Measurements from ENCODE around the gene GALNTL6.

GALNTL6 gene

DNA sequence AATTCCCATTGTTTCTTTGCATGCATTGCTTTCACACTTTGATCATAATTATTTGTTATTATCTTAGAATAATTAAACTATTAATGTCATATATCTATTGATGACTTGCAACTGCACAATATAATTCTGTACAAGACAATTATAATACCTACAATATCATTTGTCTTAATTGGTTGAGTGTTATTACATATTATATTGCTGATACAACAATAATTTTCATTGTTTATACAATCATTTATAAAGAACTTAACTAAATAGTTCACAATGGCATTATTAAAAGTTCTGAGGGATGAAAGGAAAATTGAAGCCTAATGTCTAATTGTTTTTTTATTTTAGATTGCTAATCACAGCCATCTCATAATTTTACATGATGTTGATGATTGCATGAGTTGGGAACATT is 227.6 kb downstream of the GALNTL6 start:
- H3K27me3 ChIP-seq (ENCODE audit: insufficient read depth, poor library complexity, severe bottlenecking) = no peaks in the 10 kb centered on the region
- TF ChIP-seq SPI1 (IDR thresholded peaks at IDR 0.05; ENCODE audit: borderline replicate concordance, low read depth) (no peak), POLR2AphosphoS5 (IDR thresholded peaks at IDR 0.05; ENCODE audit: low read depth) (no peak), GABPA (IDR thresholded peaks at IDR 0.05; ENCODE audit: low read depth) (no peak)
- TF ChIP-seq, protein P1, sequence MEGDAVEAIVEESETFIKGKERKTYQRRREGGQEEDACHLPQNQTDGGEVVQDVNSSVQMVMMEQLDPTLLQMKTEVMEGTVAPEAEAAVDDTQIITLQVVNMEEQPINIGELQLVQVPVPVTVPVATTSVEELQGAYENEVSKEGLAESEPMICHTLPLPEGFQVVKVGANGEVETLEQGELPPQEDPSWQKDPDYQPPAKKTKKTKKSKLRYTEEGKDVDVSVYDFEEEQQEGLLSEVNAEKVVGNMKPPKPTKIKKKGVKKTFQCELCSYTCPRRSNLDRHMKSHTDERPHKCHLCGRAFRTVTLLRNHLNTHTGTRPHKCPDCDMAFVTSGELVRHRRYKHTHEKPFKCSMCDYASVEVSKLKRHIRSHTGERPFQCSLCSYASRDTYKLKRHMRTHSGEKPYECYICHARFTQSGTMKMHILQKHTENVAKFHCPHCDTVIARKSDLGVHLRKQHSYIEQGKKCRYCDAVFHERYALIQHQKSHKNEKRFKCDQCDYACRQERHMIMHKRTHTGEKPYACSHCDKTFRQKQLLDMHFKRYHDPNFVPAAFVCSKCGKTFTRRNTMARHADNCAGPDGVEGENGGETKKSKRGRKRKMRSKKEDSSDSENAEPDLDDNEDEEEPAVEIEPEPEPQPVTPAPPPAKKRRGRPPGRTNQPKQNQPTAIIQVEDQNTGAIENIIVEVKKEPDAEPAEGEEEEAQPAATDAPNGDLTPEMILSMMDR (IDR thresholded peaks at IDR 0.05; ENCODE audit: insufficient read depth, low read length) = no peak
- TF ChIP-seq, protein P2, sequence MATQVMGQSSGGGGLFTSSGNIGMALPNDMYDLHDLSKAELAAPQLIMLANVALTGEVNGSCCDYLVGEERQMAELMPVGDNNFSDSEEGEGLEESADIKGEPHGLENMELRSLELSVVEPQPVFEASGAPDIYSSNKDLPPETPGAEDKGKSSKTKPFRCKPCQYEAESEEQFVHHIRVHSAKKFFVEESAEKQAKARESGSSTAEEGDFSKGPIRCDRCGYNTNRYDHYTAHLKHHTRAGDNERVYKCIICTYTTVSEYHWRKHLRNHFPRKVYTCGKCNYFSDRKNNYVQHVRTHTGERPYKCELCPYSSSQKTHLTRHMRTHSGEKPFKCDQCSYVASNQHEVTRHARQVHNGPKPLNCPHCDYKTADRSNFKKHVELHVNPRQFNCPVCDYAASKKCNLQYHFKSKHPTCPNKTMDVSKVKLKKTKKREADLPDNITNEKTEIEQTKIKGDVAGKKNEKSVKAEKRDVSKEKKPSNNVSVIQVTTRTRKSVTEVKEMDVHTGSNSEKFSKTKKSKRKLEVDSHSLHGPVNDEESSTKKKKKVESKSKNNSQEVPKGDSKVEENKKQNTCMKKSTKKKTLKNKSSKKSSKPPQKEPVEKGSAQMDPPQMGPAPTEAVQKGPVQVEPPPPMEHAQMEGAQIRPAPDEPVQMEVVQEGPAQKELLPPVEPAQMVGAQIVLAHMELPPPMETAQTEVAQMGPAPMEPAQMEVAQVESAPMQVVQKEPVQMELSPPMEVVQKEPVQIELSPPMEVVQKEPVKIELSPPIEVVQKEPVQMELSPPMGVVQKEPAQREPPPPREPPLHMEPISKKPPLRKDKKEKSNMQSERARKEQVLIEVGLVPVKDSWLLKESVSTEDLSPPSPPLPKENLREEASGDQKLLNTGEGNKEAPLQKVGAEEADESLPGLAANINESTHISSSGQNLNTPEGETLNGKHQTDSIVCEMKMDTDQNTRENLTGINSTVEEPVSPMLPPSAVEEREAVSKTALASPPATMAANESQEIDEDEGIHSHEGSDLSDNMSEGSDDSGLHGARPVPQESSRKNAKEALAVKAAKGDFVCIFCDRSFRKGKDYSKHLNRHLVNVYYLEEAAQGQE (IDR thresholded peaks at IDR 0.05; ENCODE audit: insufficient replicate concordance, low read depth) = no peak
- H3K4me3 ChIP-seq (replicated peaks; ENCODE audit: insufficient read depth, low read length) = no peak overlapping the region
- no peak for DNase-seq (ENCODE audit: low read depth in 1 of 2, low spot score in 1 of 2)
- H3K27ac ChIP-seq (replicated peaks) = no peak overlapping the region

DNA sequence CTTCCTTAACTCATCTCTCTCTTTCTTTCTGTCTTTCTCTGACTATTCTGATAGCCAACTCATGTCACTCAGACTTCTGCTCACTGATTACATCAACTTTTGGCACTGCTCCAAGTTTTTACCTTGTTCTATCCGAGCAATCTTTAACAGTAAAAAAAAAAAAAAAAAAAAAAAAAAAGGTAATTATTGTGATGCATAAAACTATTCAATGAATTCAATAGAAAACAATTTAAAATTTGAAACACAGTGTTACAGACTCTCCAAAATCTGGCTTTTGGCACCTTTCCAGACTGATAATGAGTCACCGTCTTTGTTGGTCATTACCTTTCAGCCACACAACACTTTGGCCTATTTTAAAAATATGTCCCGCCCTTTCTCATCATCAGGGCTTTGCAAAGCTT is 229.5 kb downstream of the GALNTL6 start:
- Histone ChIP-seq H3K4me3 (replicated peaks; ENCODE audit: insufficient read depth, low read length) (no peak overlapping the region), H3K27me3 (ENCODE audit: insufficient read depth, poor library complexity, severe bottlenecking) (no peaks in the 10 kb centered on the region), H3K27ac (replicated peaks) (no peak overlapping the region)
- DNase-seq (ENCODE audit: low read depth in 1 of 2, low spot score in 1 of 2) = no peak
- no peak for TF ChIP-seq GABPA (IDR thresholded peaks at IDR 0.05; ENCODE audit: low read depth)
- TF ChIP-seq, protein P1 (IDR thresholded peaks at IDR 0.05; ENCODE audit: insufficient read depth, low read length) = no peak
- TF ChIP-seq POLR2AphosphoS5 (IDR thresholded peaks at IDR 0.05; ENCODE audit: low read depth) = no peak
- no peak for TF ChIP-seq SPI1 (IDR thresholded peaks at IDR 0.05; ENCODE audit: borderline replicate concordance, low read depth)
- TF ChIP-seq, protein P2 (IDR thresholded peaks at IDR 0.05; ENCODE audit: insufficient replicate concordance, low read depth) = no peak

DNA sequence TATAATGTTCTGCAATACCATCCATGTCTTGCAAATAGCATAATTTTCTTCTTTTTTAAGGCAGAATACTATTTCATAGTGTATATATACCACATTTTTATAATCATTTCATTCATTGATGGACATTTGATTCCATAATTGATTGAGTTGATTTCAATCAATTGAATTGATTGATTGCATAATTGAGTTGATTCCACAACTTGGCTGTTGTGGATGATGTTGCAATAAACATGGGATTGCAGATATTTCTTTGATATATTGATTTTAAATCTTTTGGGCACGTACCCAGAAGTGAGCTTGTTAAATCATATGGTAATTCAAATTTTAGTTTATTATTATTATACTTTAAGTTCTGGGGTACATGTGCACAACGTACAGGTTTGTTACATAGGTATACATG is 232.8 kb downstream of the GALNTL6 start:
- H3K4me3 ChIP-seq (replicated peaks; ENCODE audit: insufficient read depth, low read length) = no peak overlapping the region
- H3K27ac ChIP-seq (replicated peaks) = no peak overlapping the region
- no peak for TF ChIP-seq SPI1 (IDR thresholded peaks at IDR 0.05; ENCODE audit: borderline replicate concordance, low read depth)
- TF ChIP-seq, protein P1 (IDR thresholded peaks at IDR 0.05; ENCODE audit: insufficient read depth, low read length) = no peak
- no peak for TF ChIP-seq POLR2AphosphoS5 (IDR thresholded peaks at IDR 0.05; ENCODE audit: low read depth)
- TF ChIP-seq, protein P2 (IDR thresholded peaks at IDR 0.05; ENCODE audit: insufficient replicate concordance, low read depth) = no peak
- no peak for TF ChIP-seq GABPA (IDR thresholded peaks at IDR 0.05; ENCODE audit: low read depth)
- no peaks in the 10 kb centered on the region for H3K27me3 ChIP-seq (ENCODE audit: insufficient read depth, poor library complexity, severe bottlenecking)
- no peak for DNase-seq (ENCODE audit: low read depth in 1 of 2, low spot score in 1 of 2)

All from HL-60 (cell line).